SU-DHL-6 (cell line): Measurements from ENCODE around the gene CDK11B.

Source experiments
- H2AFZ ChIP-seq: fragments of 200-600 bp; sonication (generic); 2 replicates; pipeline ENCODE4 v1.6.1; 2014; ENCODE audit warnings: low read depth, mild to moderate bottlenecking, moderate library complexity, mixed read lengths, antibody characterized with exemption, low read length; ENCODE audit not compliant: severe bottlenecking
- H3F3A ChIP-seq: fragments of 200-600 bp; shearing (Covaris generic); 2 replicates; pipeline ENCODE4 v1.6.0; 2016; ENCODE audit warnings: antibody characterized with exemption, mild to moderate bottlenecking; ENCODE audit not compliant: insufficient read depth
- H3K27ac ChIP-seq: fragments of 200-600 bp; sonication (generic); 2 replicates; pipeline ENCODE4 v1.5.1; 2016; ENCODE audit warnings: low read depth, mild to moderate bottlenecking, low read length, moderate library complexity, mixed read lengths
- H3K27me3 ChIP-seq: fragments of 200-600 bp; sonication (generic), shearing (Covaris generic); 2 replicates; pipeline ENCODE4 v1.6.0; 2014; ENCODE audit warnings: mild to moderate bottlenecking, low read length
- H3K36me3 ChIP-seq: fragments of 200-600 bp; sonication (generic); 2 replicates; pipeline ENCODE4 v1.6.1; 2014; ENCODE audit warnings: mild to moderate bottlenecking, low read length, mixed read lengths
- H3K4me2 ChIP-seq: fragments of 300-600, 200-600 bp; shearing (Covaris generic), sonication (generic); 2 replicates; pipeline ENCODE4 v1.6.0; 2014; ENCODE audit warnings: low read length, low read depth, mild to moderate bottlenecking; ENCODE audit not compliant: poor library complexity, severe bottlenecking
- H3K4me3 ChIP-seq: fragments of 200-600 bp; sonication (generic); 2 replicates; pipeline ENCODE4 v1.5.1; 2014; ENCODE audit warnings: antibody characterized with exemption, low read length, mild to moderate bottlenecking, mixed read lengths; ENCODE audit not compliant: insufficient read depth, poor library complexity, severe bottlenecking
- H3K79me2 ChIP-seq: fragments of 200-600 bp; sonication (generic); 2 replicates; pipeline ENCODE4 v1.6.1; 2014; ENCODE audit warnings: mild to moderate bottlenecking, low read length, moderate library complexity; ENCODE audit not compliant: insufficient read depth
- H3K9ac ChIP-seq: fragments of 200-600 bp; sonication (generic); 2 replicates; pipeline ENCODE4 v1.7.0; 2014; ENCODE audit warnings: mild to moderate bottlenecking, low read length
- H3K9me2 ChIP-seq: fragments of 200-600 bp; sonication (generic); replicated peaks from 2 replicates; pipeline ENCODE4 v1.6.1; 2014; ENCODE audit warnings: low read length; ENCODE audit not compliant: insufficient read depth
- H3K9me3 ChIP-seq: fragments of 200-600 bp; sonication (generic); 2 replicates; pipeline ENCODE4 v1.6.1; 2014; ENCODE audit warnings: low read length, mixed read lengths; ENCODE audit not compliant: insufficient read depth
- H4K20me1 ChIP-seq: fragments of 200-600 bp; sonication (generic); 2 replicates; pipeline ENCODE4 v1.6.1; 2014; ENCODE audit warnings: low read depth, mild to moderate bottlenecking, antibody characterized with exemption, low read length, moderate library complexity, mixed read lengths
- EZH2phosphoT487 ChIP-seq: fragments of 200-600 bp; sonication (generic), shearing (Covaris generic); conservative IDR thresholded peaks from 2 replicates; pipeline ENCODE4 v1.6.1; 2018; ENCODE audit warnings: mild to moderate bottlenecking, antibody characterized with exemption, low read length, moderate library complexity, mixed read lengths
- TF ChIP-seq, protein P1 (sequence below): fragments of 200-600 bp; sonication (generic); IDR thresholded peaks from one replicate; pipeline ENCODE4 v1.5.1; 2017; ENCODE audit warnings: antibody characterized with exemption, mild to moderate bottlenecking, low read length, moderate library complexity; ENCODE audit not compliant: insufficient read depth, poor library complexity, severe bottlenecking

Gene CDK11B

GRCh38 chr1:1621173-1622009 lies 37.4 kb downstream of the CDK11B start:
- Histone ChIP-seq H2AFZ (no peak overlapping the region), H3K36me3 (no peaks in the 10 kb centered on the region), H3K9ac (no peak overlapping the region), H4K20me1 (no peaks in the 10 kb centered on the region), H3K4me2 (no peak overlapping the region), H3K27me3 (no peaks in the 10 kb centered on the region), H3K4me3 (no peak overlapping the region), H3K9me3 (no peaks in the 10 kb centered on the region), H3K9me2 (no peaks in the 10 kb centered on the region), H3K79me2 (no peaks in the 10 kb centered on the region), H3K27ac (no peak overlapping the region), H3F3A (no peaks in the 10 kb centered on the region; the same call in 1 of the 2 replicates)
- TF ChIP-seq, protein P1, sequence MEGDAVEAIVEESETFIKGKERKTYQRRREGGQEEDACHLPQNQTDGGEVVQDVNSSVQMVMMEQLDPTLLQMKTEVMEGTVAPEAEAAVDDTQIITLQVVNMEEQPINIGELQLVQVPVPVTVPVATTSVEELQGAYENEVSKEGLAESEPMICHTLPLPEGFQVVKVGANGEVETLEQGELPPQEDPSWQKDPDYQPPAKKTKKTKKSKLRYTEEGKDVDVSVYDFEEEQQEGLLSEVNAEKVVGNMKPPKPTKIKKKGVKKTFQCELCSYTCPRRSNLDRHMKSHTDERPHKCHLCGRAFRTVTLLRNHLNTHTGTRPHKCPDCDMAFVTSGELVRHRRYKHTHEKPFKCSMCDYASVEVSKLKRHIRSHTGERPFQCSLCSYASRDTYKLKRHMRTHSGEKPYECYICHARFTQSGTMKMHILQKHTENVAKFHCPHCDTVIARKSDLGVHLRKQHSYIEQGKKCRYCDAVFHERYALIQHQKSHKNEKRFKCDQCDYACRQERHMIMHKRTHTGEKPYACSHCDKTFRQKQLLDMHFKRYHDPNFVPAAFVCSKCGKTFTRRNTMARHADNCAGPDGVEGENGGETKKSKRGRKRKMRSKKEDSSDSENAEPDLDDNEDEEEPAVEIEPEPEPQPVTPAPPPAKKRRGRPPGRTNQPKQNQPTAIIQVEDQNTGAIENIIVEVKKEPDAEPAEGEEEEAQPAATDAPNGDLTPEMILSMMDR: no peak
- TF ChIP-seq EZH2phosphoT487: no peak

DNA sequence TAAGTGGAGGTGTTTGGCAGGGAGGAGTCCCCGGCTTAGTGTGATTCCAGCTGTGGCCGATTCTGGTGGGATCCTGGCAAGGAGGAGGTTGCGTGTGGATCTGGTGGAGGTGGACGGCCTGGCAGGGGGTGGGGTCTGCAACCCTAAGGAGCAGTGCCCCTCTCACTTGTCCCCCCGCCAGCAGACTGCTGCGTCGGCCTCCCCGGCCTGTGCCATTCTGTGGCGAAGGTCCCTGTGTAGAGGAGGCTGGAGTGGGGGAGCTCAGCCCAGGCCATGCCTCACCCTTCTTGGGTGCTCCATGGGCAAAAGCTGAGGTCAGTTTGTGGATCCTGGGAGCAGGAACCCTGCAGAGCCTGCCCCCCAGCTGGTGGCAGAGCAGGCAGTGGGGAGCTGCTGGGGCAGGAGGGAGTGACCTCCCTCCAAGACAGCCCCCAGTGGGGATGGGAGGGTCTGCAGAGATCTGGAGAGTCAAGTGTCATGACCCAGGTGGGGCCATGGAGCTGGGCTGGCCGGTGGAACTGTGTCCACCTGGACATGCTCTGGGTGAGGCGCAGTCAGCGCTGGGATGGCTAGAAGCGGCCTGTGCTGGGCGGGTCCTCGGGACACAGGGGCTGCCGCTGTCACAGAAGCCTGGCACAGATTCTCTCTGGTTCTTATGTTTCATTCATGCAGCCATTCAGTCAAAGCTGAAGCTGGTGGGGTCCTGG lies 38.2 kb downstream of the CDK11B start:
- Histone ChIP-seq H3K4me2 (no peak overlapping the region), H3K36me3 (no peaks in the 10 kb centered on the region)

DNA sequence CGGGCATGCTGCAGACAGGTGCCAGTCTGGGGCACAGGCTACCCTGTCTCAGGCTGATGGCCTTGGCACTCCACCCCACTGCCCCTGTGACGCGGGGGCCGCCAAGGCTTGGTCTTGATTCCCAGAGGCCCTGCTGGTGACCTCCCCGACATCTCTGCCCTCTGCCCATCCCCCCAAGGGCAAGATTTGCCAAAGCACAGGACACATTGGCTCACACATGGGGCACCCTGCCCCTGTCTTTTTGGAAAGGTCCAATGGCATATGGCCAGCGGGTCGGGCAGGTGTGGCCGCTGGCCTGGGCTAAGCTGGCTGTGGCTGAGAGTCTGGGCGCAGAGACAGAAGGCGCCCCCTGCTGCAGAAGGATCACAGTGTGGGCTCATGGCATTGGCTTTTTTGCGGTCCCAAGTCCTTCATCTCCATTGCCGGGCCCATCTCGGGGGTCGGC lies 38.9 kb downstream of the CDK11B start:
- Histone ChIP-seq H4K20me1 (no peaks in the 10 kb centered on the region), H3K4me3 (no peak overlapping the region), H3K27ac (no peak overlapping the region), H3F3A (no peaks in the 10 kb centered on the region; the same call in 1 of the 2 replicates), H3K9ac (no peak overlapping the region), H3K27me3 (no peaks in the 10 kb centered on the region), H3K9me2 (no peaks in the 10 kb centered on the region), H3K36me3 (no peaks in the 10 kb centered on the region), H3K4me2 (no peak overlapping the region), H3K79me2 (no peaks in the 10 kb centered on the region), H3K9me3 (no peaks in the 10 kb centered on the region), H2AFZ (no peak overlapping the region)
- TF ChIP-seq EZH2phosphoT487: no peak
- TF ChIP-seq, protein P1: no peak

More for the DNA sequence above, 38.2 kb downstream of the CDK11B start:
- Histone ChIP-seq H3K27ac (no peak overlapping the region), H3K9ac (no peak overlapping the region), H2AFZ (no peak overlapping the region), H3K79me2 (no peaks in the 10 kb centered on the region), H4K20me1 (no peaks in the 10 kb centered on the region), H3K27me3 (no peaks in the 10 kb centered on the region), H3F3A (no peaks in the 10 kb centered on the region; the same call in 1 of the 2 replicates), H3K9me3 (no peaks in the 10 kb centered on the region), H3K4me3 (no peak overlapping the region), H3K9me2 (no peaks in the 10 kb centered on the region)
- no peak for TF ChIP-seq EZH2phosphoT487
- TF ChIP-seq, protein P1: no peak
